ENCODE results near the gene MADCAM1. TPM values are rescaled to one million over a fixed set of nuclear protein-coding genes. Genes with fewer than 3 reads are reported as not detected.

The MADCAM1 gene
- total RNA-seq, 1 donor from 2014 or later = 0.40 TPM

GRCh38 chr19:488505-489417 lies 7.5 kb upstream of the MADCAM1 start:
- Mint-ChIP-seq H3K9me3 (no peaks in the 10 kb centered on the region), H3K27ac (peak overlapping the region; percentile 88), H3K36me3 (ENCODE audit: low read depth) (no peaks in the 10 kb centered on the region), H3K4me1 (peaks cover 11% of the 10 kb centered on the region), H3K27me3 (peaks cover 10% of the 10 kb centered on the region), H3K4me3 (peak overlapping the region; percentile 85)
- DNase-seq (peak; percentile 96), ATAC-seq (ENCODE audit: low read depth) (peak; percentile 94)
- intact Hi-C loops (cut with micrococcal nuclease) = loop anchor here (1.0 kb wide), 1 partner anchor 19 kb away; the partner anchor contains the start of gene TPGS1
- ChIA-PET CTCF (interaction anchor here (1.6 to 1.7 kb wide), 2 partner anchors 18 to 22 kb away, joined by 6 to 16 read pairs; partner anchors contain the start of gene TPGS1), POLR2A (interaction anchor here (0.5 to 1.8 kb wide), 9 partner anchors 14 to 714 kb away, joined by 3 to 47 read pairs (median 4); partner anchors contain the start of gene BSG)
- no peak for TF ChIP-seq CTCF (IDR thresholded peaks at IDR 0.05)

GRCh38 chr19:489418-490196 lies 6.7 kb upstream of the MADCAM1 start:
- POLR2A ChIA-PET = interaction anchor here (0.5 to 3.6 kb wide), 8 partner anchors 13 to 713 kb away, joined by 3 to 47 read pairs (median 6); partner anchors contain the start of gene BSG
- DNase-seq (no peak), ATAC-seq (ENCODE audit: low read depth) (no peak)
- no peaks in the 10 kb centered on the region for H3K36me3 Mint-ChIP-seq (ENCODE audit: low read depth)
- TF ChIP-seq CTCF (IDR thresholded peaks at IDR 0.05) = no peak
- H3K4me1 Mint-ChIP-seq = peaks cover 11% of the 10 kb centered on the region
- CTCF ChIA-PET = interaction anchor here (1.6 to 1.7 kb wide), 2 partner anchors 17 to 21 kb away, joined by 6 to 16 read pairs; partner anchors contain the start of gene TPGS1
- peak overlapping the region; percentile 85 for H3K4me3 Mint-ChIP-seq
- H3K9me3 Mint-ChIP-seq = no peaks in the 10 kb centered on the region
- peak overlapping the region; percentile 56 for H3K27ac Mint-ChIP-seq
- intact Hi-C loops (cut with micrococcal nuclease) = loop anchor here (1.0 kb wide), 1 partner anchor 18 kb away; the partner anchor contains the start of gene TPGS1
- peaks cover 11% of the 10 kb centered on the region for H3K27me3 Mint-ChIP-seq

- Mint-ChIP-seq H3K36me3 (ENCODE audit: low read depth) (no peaks in the 10 kb centered on the region), H3K27me3 (peaks cover 3% of the 10 kb centered on the region), H3K4me3 (no peak overlapping the region), H3K9me3 (no peaks in the 10 kb centered on the region), H3K27ac (no peak overlapping the region), H3K4me1 (peaks cover 11% of the 10 kb centered on the region)
- DNase-seq (no peak), ATAC-seq (ENCODE audit: low read depth) (no peak)
- ChIA-PET CTCF (no interaction called here), POLR2A (interaction anchor here (3.6 kb wide), 1 partner anchor 15 kb away, joined by 13 read pairs; no protein-coding TSS in a partner anchor)
- intact Hi-C loops (cut with micrococcal nuclease) = no loop called here
- TF ChIP-seq CTCF (IDR thresholded peaks at IDR 0.05) = no peak
These were observed 5.0 kb upstream of the MADCAM1 start for GRCh38 chr19:491146-491741.

GRCh38 chr19:492091-492531 lies 4.2 kb upstream of the MADCAM1 start:
- peaks cover 3% of the 10 kb centered on the region for H3K27me3 Mint-ChIP-seq
- intact Hi-C loops (cut with micrococcal nuclease) = no loop called here
- peaks cover 11% of the 10 kb centered on the region for H3K4me1 Mint-ChIP-seq
- H3K4me3 Mint-ChIP-seq = no peak overlapping the region
- ChIA-PET CTCF (no interaction called here), POLR2A (interaction anchor here (3.6 kb wide), 1 partner anchor 14 kb away, joined by 13 read pairs; no protein-coding TSS in a partner anchor)
- ATAC-seq (ENCODE audit: low read depth) = no peak
- DNase-seq = no peak
- H3K36me3 Mint-ChIP-seq (ENCODE audit: low read depth) = no peaks in the 10 kb centered on the region
- H3K27ac Mint-ChIP-seq = no peak overlapping the region
- TF ChIP-seq CTCF (IDR thresholded peaks at IDR 0.05) = no peak
- no peaks in the 10 kb centered on the region for H3K9me3 Mint-ChIP-seq
